Mesendoderm (in vitro differentiated cells): ENCODE data around the gene RNF141.

ENCODE experiments used
- DNase-seq: peaks from one replicate; pipeline ENCODE4 v3.0.0; 2013
- H2AK5ac ChIP-seq: 2 replicates; pipeline ENCODE4 v1.6.1; 2013; ENCODE audit warnings: low read length, inconsistent platforms
- H2BK120ac ChIP-seq: 2 replicates; pipeline ENCODE4 v1.6.1; 2013; ENCODE audit warnings: low read depth, mild to moderate bottlenecking, low read length, moderate library complexity, mixed read lengths
- H2BK15ac ChIP-seq: replicated peaks from 2 replicates; pipeline ENCODE4 v1.6.1; 2013; ENCODE audit warnings: low read depth, mild to moderate bottlenecking, moderate library complexity
- H2BK5ac ChIP-seq: 2 replicates; pipeline ENCODE4 v1.6.1; 2013; ENCODE audit warnings: low read length, inconsistent platforms
- H3K18ac ChIP-seq: 2 replicates; pipeline ENCODE4 v1.6.1; 2013; ENCODE audit warnings: mild to moderate bottlenecking, low read length, mixed read lengths
- H3K23ac ChIP-seq: one replicate; pipeline ENCODE4 v1.6.1; 2013; ENCODE audit warnings: low read length
- H3K27ac ChIP-seq: 2 replicates; pipeline ENCODE4 v1.5.1; 2013; ENCODE audit warnings: low read depth, mild to moderate bottlenecking, inconsistent platforms, low read length, moderate library complexity
- H3K27me3 ChIP-seq: 2 replicates; pipeline ENCODE4 v1.6.1; 2013; ENCODE audit warnings: low read length, control low read depth, mild to moderate bottlenecking, inconsistent platforms; ENCODE audit not compliant: insufficient read depth, poor library complexity
- H3K36me3 ChIP-seq: 2 replicates; pipeline ENCODE4 v1.6.1; 2013; ENCODE audit warnings: low read length, inconsistent platforms; ENCODE audit not compliant: control insufficient read depth, insufficient read depth
- H3K4ac ChIP-seq: one replicate; pipeline ENCODE4 v1.6.1; 2013; ENCODE audit warnings: low read depth, mild to moderate bottlenecking, low read length, moderate library complexity
- H3K4me1 ChIP-seq: 2 replicates; pipeline ENCODE4 v1.6.1; 2013; ENCODE audit warnings: low read depth, low read length, inconsistent platforms; ENCODE audit not compliant: control insufficient read depth
- H3K4me2 ChIP-seq: 2 replicates; pipeline ENCODE4 v1.6.1; 2013; ENCODE audit warnings: low read length
- H3K4me3 ChIP-seq: 2 replicates; pipeline ENCODE4 v1.5.1; 2013; ENCODE audit warnings: mild to moderate bottlenecking, low read length
- H3K56ac ChIP-seq: one replicate; pipeline ENCODE4 v1.6.1; 2013; ENCODE audit warnings: low read length
- H3K79me1 ChIP-seq: 2 replicates; pipeline ENCODE4 v1.6.1; 2013; ENCODE audit warnings: low read length, inconsistent platforms
- H3K79me2 ChIP-seq: 2 replicates; pipeline ENCODE4 v1.6.1; 2013; ENCODE audit warnings: mild to moderate bottlenecking, low read length; ENCODE audit not compliant: control insufficient read depth, insufficient read depth
- H3K9ac ChIP-seq: 2 replicates; pipeline ENCODE4 v1.6.1; 2013; ENCODE audit warnings: low read length, inconsistent platforms
- H4K5ac ChIP-seq: one replicate; pipeline ENCODE4 v1.6.1; 2013; ENCODE audit warnings: low read length
- H4K8ac ChIP-seq: one replicate; pipeline ENCODE4 v1.6.1; 2013; ENCODE audit warnings: low read depth, mild to moderate bottlenecking, control low read depth, low read length, moderate library complexity
- WGBS: extraction: QIAGEN DNeasy Blood & Tissue Kit; methylation state at CpG from one replicate; pipeline ENCODE4 v1.1.7; 2013; ENCODE audit warnings: low lambda C conversion rate, missing lambda C conversion rate; ENCODE audit not compliant: insufficient coverage; ENCODE audit errors: extremely low coverage; 5-methylcytosine and 5-hydroxymethylcytosine counted together

Gene RNF141

GRCh38 chr11:10565493-10565892 is 24.5 kb upstream of the RNF141 start:
- no peak for DNase-seq
- peaks cover 2% of the 10 kb centered on the region for H3K4me1 ChIP-seq
- no peak overlapping the region for H3K27ac ChIP-seq
- no peak overlapping the region for H2BK120ac ChIP-seq
- no peak overlapping the region for H3K4me2 ChIP-seq
- no peak overlapping the region for H3K4me3 ChIP-seq
- no peak overlapping the region for H2BK5ac ChIP-seq
- no peak overlapping the region for H2AK5ac ChIP-seq
- H3K36me3 ChIP-seq: no peaks in the 10 kb centered on the region
- H3K79me2 ChIP-seq: no peaks in the 10 kb centered on the region
- H3K23ac ChIP-seq: no peak overlapping the region
- H4K5ac ChIP-seq: no peak overlapping the region
- H2BK15ac ChIP-seq: no peak overlapping the region
- no peak overlapping the region for H3K18ac ChIP-seq
- H4K8ac ChIP-seq: no peak overlapping the region
- H3K9ac ChIP-seq: no peak overlapping the region
- H3K27me3 ChIP-seq: no peaks in the 10 kb centered on the region
- H3K4ac ChIP-seq: no peak overlapping the region
- no peaks in the 10 kb centered on the region for H3K79me1 ChIP-seq
- WGBS: no CpG with 5 or more reads among the region's 4 CpGs
- no peak overlapping the region for H3K56ac ChIP-seq

DNA sequence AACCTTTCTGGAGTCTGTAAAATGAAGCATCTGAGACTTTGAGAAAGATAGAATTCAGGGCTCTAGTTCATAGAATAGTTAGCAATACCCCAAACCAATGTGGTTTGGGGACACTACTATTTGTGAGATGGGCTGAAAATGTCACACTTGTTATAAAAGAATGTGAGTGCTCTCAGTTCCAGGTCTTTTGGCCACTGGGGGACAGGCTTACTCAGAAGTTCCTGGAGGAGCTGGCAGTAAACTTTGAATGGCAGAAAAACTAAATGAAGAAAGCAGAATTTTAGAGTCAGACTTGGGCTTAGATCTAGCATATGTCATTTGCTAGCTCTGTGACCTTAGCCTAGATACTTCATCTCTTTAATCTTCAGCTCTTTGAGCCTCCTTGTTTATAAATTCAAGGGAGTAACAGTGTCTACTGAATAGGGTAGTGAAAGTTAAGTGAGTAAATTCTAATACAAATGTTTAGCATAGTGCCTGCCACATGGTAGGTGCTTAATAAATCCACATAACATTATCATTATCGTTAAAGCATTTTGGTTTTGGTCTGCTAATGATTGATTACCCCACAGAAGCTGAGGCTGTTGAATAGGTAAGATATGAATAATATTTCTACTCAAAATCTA is 23.8 kb upstream of the RNF141 start:
- WGBS: no CpG with 5 or more reads among the region's 1 CpG
- Histone ChIP-seq H4K8ac (no peak overlapping the region), H3K4ac (no peak overlapping the region), H3K27ac (no peak overlapping the region), H3K4me3 (no peak overlapping the region), H2BK15ac (no peak overlapping the region), H4K5ac (no peak overlapping the region), H2AK5ac (no peak overlapping the region), H3K27me3 (no peaks in the 10 kb centered on the region), H3K9ac (no peak overlapping the region), H3K79me2 (no peaks in the 10 kb centered on the region), H2BK120ac (no peak overlapping the region), H3K56ac (no peak overlapping the region), H2BK5ac (no peak overlapping the region), H3K79me1 (no peaks in the 10 kb centered on the region), H3K4me2 (no peak overlapping the region), H3K18ac (no peak overlapping the region), H3K36me3 (no peaks in the 10 kb centered on the region), H3K4me1 (peaks cover 2% of the 10 kb centered on the region), H3K23ac (no peak overlapping the region)
- peak; percentile 42 for DNase-seq

DNA sequence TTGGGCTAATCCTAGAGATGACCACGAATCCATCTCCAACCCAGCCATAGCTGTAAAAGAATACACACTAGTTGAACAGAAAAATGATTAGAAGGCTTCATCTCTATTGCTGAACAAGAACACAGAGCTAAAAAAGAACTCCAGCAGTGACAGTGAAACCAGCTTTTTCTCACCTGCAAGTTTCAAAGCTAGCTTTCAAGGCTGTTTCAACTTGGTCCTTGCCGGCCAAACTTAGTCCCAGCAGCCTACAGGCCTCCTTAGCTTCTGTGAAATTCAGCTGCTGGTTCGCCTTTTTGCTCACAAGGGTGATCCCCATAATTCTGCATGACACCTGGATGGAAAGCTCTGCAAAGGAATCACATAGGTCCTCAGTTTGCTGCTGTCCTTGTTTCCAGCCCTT is 23.0 kb upstream of the RNF141 start:
- no peaks in the 10 kb centered on the region for H3K36me3 ChIP-seq
- H2BK15ac ChIP-seq: no peak overlapping the region
- peaks cover 2% of the 10 kb centered on the region for H3K4me1 ChIP-seq
- H2BK120ac ChIP-seq: no peak overlapping the region
- no peak overlapping the region for H2AK5ac ChIP-seq
- H3K4ac ChIP-seq: no peak overlapping the region
- H3K23ac ChIP-seq: no peak overlapping the region
- no peak overlapping the region for H4K5ac ChIP-seq
- no peaks in the 10 kb centered on the region for H3K79me2 ChIP-seq
- no peak overlapping the region for H3K9ac ChIP-seq
- DNase-seq: no peak
- WGBS: no CpG with 5 or more reads among the region's 3 CpGs
- no peak overlapping the region for H3K4me2 ChIP-seq
- no peaks in the 10 kb centered on the region for H3K27me3 ChIP-seq
- H2BK5ac ChIP-seq: no peak overlapping the region
- no peak overlapping the region for H3K56ac ChIP-seq
- H4K8ac ChIP-seq: no peak overlapping the region
- H3K4me3 ChIP-seq: no peak overlapping the region
- H3K18ac ChIP-seq: no peak overlapping the region
- no peak overlapping the region for H3K27ac ChIP-seq
- H3K79me1 ChIP-seq: no peaks in the 10 kb centered on the region

- Histone ChIP-seq H3K56ac (no peak overlapping the region), H4K5ac (no peak overlapping the region), H3K4ac (no peak overlapping the region), H3K9ac (no peak overlapping the region), H3K79me1 (no peaks in the 10 kb centered on the region), H3K23ac (no peak overlapping the region), H3K18ac (no peak overlapping the region), H3K36me3 (no peaks in the 10 kb centered on the region), H2BK120ac (no peak overlapping the region), H2BK5ac (no peak overlapping the region), H3K27me3 (no peaks in the 10 kb centered on the region), H3K79me2 (no peaks in the 10 kb centered on the region), H3K4me3 (no peak overlapping the region), H3K4me1 (no peaks in the 10 kb centered on the region), H4K8ac (no peak overlapping the region), H2AK5ac (no peak overlapping the region), H3K4me2 (no peak overlapping the region), H3K27ac (no peak overlapping the region), H2BK15ac (no peak overlapping the region)
- no peak for DNase-seq
- WGBS: no CpG with 5 or more reads among the region's 1 CpG
Measured at GRCh38 chr11:10561947-10562346, 21.0 kb upstream of the RNF141 start.

GRCh38 chr11:10561043-10561818 is 20.2 kb upstream of the RNF141 start:
- H3K4ac ChIP-seq: no peak overlapping the region
- H3K79me1 ChIP-seq: no peaks in the 10 kb centered on the region
- H2BK15ac ChIP-seq: no peak overlapping the region
- H3K79me2 ChIP-seq: no peaks in the 10 kb centered on the region
- no peaks in the 10 kb centered on the region for H3K36me3 ChIP-seq
- no CpG with 5 or more reads among the region's 3 CpGs for WGBS
- H4K8ac ChIP-seq: no peak overlapping the region
- no peak overlapping the region for H4K5ac ChIP-seq
- H3K27me3 ChIP-seq: no peaks in the 10 kb centered on the region
- no peak overlapping the region for H3K4me2 ChIP-seq
- no peak overlapping the region for H3K4me3 ChIP-seq
- H2BK5ac ChIP-seq: no peak overlapping the region
- no peak overlapping the region for H3K56ac ChIP-seq
- no peak overlapping the region for H3K27ac ChIP-seq
- H3K4me1 ChIP-seq: no peaks in the 10 kb centered on the region
- no peak overlapping the region for H2AK5ac ChIP-seq
- DNase-seq: no peak
- H3K23ac ChIP-seq: no peak overlapping the region
- no peak overlapping the region for H3K9ac ChIP-seq
- H2BK120ac ChIP-seq: no peak overlapping the region
- no peak overlapping the region for H3K18ac ChIP-seq
